ENCODE measurements around the gene SLC7A9. TPM values are rescaled to one million over a fixed set of nuclear protein-coding genes. Genes with fewer than 3 reads are reported as not detected.

SLC7A9 gene
- total and polyA plus RNA-seq, 10 of the 15 experiments (the other 5 are each of a cell fraction or from before 2014, with no cell fraction given) = 0.13 to 0.17 TPM; not detected in 8

DNA sequence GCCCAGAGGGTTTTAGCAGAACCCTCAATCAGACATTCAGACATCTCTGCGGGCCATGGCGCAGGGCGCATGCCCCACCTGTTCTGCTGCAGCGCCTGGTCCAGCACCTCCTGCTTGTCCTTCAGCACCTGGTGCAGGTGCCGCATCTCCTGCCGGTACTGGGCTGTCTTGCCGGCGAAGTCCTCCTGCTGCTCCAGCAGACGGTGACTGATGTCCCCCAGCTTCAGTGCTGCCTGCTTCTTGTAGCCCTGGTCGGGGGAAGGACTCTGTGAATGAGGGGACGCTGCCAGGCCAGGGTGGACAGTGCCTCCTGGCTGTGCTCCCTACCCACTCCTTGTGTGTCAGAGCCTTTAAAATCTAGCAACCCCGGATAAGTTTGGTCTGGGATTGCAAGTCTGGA lies 12.2 kb upstream of the SLC7A9 start:
- no peaks in the 10 kb centered on the region for H3K36me3 ChIP-seq (ENCODE audit: control insufficient read depth in 2 of 2, insufficient read depth in 2 of 2, low read length in 1 of 2)
- 85% methylated on average over 12 of the region's 12 CpGs for WGBS (ENCODE audit: insufficient coverage, insufficient replicate concordance, low lambda C conversion rate, missing lambda C conversion rate)
- no peak for ATAC-seq
- in situ Hi-C loops (cut with MboI) = no loop called here
- H3K9me3 ChIP-seq (replicated peaks; ENCODE audit: control insufficient read depth, insufficient read depth, low read length) = no peaks in the 10 kb centered on the region
- H3K9ac ChIP-seq (ENCODE audit: control insufficient read depth, insufficient read depth, low read length) = no peak overlapping the region
- no peak for DNase-seq (ENCODE audit: low read depth, low spot score)
- H3K4me3 ChIP-seq = no peak overlapping the region
- no peak overlapping the region for H3K27ac ChIP-seq (ENCODE audit: control insufficient read depth, insufficient read depth)
- H3K4me1 ChIP-seq (ENCODE audit: control insufficient read depth, insufficient read depth, low read length) = no peaks in the 10 kb centered on the region
- ChIA-PET POLR2A (no interaction called here), RAD21 (ENCODE audit: unreplicated experiment) (no interaction called here), SMC1A (ENCODE audit: uncharacterized antibody, unreplicated experiment) (no interaction called here), CTCF (no interaction called here)
- no peaks in the 10 kb centered on the region for H3K27me3 ChIP-seq (replicated peaks in 1 of 2; ENCODE audit: control insufficient read depth in 2 of 2, insufficient read depth in 2 of 2, low read length in 1 of 2)
- intact Hi-C loops (cut with micrococcal nuclease; ENCODE audit: unreplicated experiment) = no loop called here
- no peaks in the 10 kb centered on the region for H3K79me2 ChIP-seq (ENCODE audit: control insufficient read depth, insufficient read depth, low read length)
- TF ChIP-seq KAT2A (conservative IDR thresholded peaks at IDR 0.05; ENCODE audit: control insufficient read depth, low read depth, low read length) (no peak), MTA2 (IDR thresholded peaks at IDR 0.05; ENCODE audit: low read depth) (no peak), BMI1 (IDR thresholded peaks at IDR 0.05; ENCODE audit: borderline replicate concordance) (no peak), TCF3 (IDR thresholded peaks at IDR 0.05; ENCODE audit: borderline replicate concordance, insufficient read depth, low read depth, low read length) (no peak), MEF2A (IDR thresholded peaks at IDR 0.05; ENCODE audit: insufficient read depth, low read depth, low read length) (no peak), MYC (IDR thresholded peaks at IDR 0.05; ENCODE audit: insufficient read depth, insufficient read length, insufficient replicate concordance, low read length, severe bottlenecking) (no peak)
- TF ChIP-seq, protein P1, sequence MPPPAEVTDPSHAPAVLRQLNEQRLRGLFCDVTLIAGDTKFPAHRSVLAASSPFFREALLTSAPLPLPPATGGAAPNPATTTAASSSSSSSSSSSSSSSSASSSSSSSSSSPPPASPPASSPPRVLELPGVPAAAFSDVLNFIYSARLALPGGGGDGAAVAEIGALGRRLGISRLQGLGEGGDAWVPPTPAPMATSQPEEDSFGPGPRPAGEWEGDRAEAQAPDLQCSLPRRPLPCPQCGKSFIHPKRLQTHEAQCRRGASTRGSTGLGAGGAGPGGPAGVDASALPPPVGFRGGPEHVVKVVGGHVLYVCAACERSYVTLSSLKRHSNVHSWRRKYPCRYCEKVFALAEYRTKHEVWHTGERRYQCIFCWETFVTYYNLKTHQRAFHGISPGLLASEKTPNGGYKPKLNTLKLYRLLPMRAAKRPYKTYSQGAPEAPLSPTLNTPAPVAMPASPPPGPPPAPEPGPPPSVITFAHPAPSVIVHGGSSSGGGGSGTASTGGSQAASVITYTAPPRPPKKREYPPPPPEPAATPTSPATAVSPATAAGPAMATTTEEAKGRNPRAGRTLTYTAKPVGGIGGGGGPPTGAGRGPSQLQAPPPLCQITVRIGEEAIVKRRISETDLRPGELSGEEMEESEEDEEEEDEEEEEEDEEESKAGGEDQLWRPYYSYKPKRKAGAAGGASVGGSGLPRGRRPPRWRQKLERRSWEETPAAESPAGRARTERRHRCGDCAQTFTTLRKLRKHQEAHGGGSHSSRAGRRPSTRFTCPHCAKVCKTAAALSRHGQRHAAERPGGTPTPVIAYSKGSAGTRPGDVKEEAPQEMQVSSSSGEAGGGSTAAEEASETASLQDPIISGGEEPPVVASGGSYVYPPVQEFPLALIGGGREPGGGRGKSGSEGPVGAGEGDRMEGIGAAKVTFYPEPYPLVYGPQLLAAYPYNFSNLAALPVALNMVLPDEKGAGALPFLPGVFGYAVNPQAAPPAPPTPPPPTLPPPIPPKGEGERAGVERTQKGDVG (CRISPR knock-in tag; IDR thresholded peaks at IDR 0.05) = no peak
- TF ChIP-seq, protein P2, sequence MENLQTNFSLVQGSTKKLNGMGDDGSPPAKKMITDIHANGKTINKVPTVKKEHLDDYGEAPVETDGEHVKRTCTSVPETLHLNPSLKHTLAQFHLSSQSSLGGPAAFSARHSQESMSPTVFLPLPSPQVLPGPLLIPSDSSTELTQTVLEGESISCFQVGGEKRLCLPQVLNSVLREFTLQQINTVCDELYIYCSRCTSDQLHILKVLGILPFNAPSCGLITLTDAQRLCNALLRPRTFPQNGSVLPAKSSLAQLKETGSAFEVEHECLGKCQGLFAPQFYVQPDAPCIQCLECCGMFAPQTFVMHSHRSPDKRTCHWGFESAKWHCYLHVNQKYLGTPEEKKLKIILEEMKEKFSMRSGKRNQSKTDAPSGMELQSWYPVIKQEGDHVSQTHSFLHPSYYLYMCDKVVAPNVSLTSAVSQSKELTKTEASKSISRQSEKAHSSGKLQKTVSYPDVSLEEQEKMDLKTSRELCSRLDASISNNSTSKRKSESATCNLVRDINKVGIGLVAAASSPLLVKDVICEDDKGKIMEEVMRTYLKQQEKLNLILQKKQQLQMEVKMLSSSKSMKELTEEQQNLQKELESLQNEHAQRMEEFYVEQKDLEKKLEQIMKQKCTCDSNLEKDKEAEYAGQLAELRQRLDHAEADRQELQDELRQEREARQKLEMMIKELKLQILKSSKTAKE (IDR thresholded peaks at IDR 0.05; ENCODE audit: low read depth, poor library complexity, severe bottlenecking) = no peak
- TF ChIP-seq, protein P3, sequence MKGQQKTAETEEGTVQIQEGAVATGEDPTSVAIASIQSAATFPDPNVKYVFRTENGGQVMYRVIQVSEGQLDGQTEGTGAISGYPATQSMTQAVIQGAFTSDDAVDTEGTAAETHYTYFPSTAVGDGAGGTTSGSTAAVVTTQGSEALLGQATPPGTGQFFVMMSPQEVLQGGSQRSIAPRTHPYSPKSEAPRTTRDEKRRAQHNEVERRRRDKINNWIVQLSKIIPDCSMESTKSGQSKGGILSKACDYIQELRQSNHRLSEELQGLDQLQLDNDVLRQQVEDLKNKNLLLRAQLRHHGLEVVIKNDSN (IDR thresholded peaks at IDR 0.05; ENCODE audit: borderline replicate concordance, extremely low read length, insufficient read depth, low read depth, low read length) = no peak
- TF ChIP-seq, protein P4, sequence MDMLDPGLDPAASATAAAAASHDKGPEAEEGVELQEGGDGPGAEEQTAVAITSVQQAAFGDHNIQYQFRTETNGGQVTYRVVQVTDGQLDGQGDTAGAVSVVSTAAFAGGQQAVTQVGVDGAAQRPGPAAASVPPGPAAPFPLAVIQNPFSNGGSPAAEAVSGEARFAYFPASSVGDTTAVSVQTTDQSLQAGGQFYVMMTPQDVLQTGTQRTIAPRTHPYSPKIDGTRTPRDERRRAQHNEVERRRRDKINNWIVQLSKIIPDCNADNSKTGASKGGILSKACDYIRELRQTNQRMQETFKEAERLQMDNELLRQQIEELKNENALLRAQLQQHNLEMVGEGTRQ (IDR thresholded peaks at IDR 0.05; ENCODE audit: borderline replicate concordance, low read depth, low read length) = no peak
- no peak overlapping the region for H2AFZ ChIP-seq (ENCODE audit: control insufficient read depth, low read depth, low read length)
- no peaks in the 10 kb centered on the region for H4K20me1 ChIP-seq (ENCODE audit: control insufficient read depth, insufficient read depth)
- FAIRE-seq = no peak
- H3K4me2 ChIP-seq (ENCODE audit: control insufficient read depth, insufficient read depth) = no peak overlapping the region
- BruUV-seq (replicated peaks) = no TSS peak
